ENCODE measurements around the gene URB1.
A peak's percentile ranks its signal among the peaks of the same experiment; 100 is the strongest.
"Not testable (repeated sequence)": the region's sequence is repeated elsewhere in the genome, so short reads cannot be mapped to it uniquely, and the experiment has no call there.

URB1 gene

GRCh38 chr21:32377506-32377905 lies 15.3 kb downstream of the URB1 start:
- Mint-ChIP-seq H3K4me1 (ENCODE audit: low read depth in 2 of 2) (peaks cover 3 to 5% of the 10 kb centered on the region in 2 donors), H3K27ac (no peak overlapping the region), H3K4me3 (no peak overlapping the region), H3K9me3 (no peaks in the 10 kb centered on the region), H3K27me3 (no peaks in the 10 kb centered on the region), H3K36me3 (ENCODE audit: insufficient read depth) (peaks cover 40% of the 10 kb centered on the region)
- ATAC-seq (replicated peaks) (no peak), DNase-seq (no peak)

DNA sequence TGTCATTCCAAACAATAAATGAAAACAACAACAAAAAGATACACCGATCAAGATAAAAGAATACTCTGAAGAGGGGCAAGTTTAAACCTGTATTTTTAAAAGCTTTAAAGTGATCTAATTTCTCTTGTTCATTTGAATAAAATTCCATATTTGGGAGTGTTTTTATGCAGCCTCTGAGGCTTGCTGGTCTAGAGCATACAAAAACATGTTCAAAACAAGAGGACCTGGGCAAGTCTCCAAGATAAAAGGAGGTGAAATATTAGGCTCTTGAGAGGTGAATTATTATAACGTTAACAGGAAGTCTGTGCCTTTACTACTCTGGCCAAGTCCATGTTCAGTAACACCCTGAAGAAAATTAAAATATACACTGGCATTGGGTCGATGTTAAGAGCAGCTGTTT lies 20.1 kb downstream of the URB1 start:
- Mint-ChIP-seq H3K4me3 (no peak overlapping the region), H3K36me3 (ENCODE audit: insufficient read depth) (peaks cover 50% of the 10 kb centered on the region), H3K9me3 (no peaks in the 10 kb centered on the region), H3K27me3 (no peaks in the 10 kb centered on the region), H3K27ac (peak overlapping the region in 1 of 2 donors; percentile 71), H3K4me1 (ENCODE audit: low read depth in 2 of 2) (no peaks in the 10 kb centered on the region)
- ATAC-seq (replicated peaks) (no peak), DNase-seq (no peak)

GRCh38 chr21:32371913-32372314 lies 20.9 kb downstream of the URB1 start:
- Mint-ChIP-seq H3K36me3 (ENCODE audit: insufficient read depth) (peaks cover 52% of the 10 kb centered on the region), H3K9me3 (no peaks in the 10 kb centered on the region), H3K4me1 (ENCODE audit: low read depth in 2 of 2) (no peaks in the 10 kb centered on the region), H3K27me3 (no peaks in the 10 kb centered on the region), H3K4me3 (no peak overlapping the region), H3K27ac (peak overlapping the region; percentile 65 to 71)
- no peak for ATAC-seq (replicated peaks)
- DNase-seq: no peak

DNA sequence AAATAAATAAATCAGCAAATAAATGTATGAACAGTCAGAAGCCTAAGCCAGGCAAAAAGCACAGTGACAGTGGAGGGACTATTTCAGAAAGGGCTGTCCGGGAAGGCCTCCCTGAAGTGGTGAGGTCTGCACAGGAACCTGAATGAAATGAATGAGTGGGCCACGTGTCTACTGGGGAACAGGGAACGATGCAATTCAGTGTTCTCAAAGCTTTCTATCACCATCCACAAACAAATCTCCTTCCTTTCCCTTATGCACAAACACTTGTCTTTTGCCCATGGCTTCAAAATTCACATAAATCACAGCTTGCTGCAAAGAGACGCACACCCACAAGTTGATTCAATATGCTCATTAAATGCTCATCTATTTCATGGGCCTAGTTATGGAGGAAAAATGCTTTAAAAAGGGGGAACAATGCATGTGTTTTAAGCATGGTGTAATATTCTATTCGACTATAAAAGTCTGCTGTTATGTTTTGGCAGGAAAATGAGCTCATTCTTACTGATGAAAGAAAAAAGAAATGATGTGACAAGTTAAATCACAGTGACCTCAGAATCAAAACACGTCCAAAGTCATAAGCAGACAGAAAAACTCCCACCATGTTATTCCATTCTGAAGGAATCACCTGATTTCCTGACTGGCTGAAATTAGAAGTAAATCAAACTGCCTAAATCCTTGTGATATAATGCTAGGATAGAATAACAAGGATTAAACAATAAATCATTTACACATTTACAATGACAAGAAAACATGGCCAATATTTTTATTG lies 21.6 kb downstream of the URB1 start:
- no peaks in the 10 kb centered on the region for H3K27me3 Mint-ChIP-seq
- no peak overlapping the region for H3K27ac Mint-ChIP-seq

DNA sequence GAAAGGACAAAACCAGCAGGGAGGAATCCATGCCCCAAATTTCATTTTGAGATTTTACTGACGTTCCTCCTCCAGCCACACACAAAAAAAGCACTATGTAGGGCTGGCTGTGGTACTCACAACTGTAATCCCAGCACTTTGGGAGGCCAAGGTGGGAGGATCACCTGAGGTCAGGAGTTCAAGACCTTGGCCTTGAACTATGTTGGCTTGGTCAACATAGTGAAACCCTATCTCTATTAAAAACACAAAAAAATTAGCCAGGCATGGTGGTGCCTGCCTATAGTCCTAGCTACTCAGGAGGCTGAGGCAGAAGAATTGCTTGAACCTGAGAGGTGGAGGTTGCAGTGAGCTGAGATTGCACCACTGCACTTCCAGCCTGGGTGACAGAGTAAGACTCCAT lies 23.9 kb downstream of the URB1 start:
- H3K27me3 Mint-ChIP-seq; H3K9me3 Mint-ChIP-seq; DNase-seq; H3K4me3 Mint-ChIP-seq; H3K27ac Mint-ChIP-seq; ATAC-seq (replicated peaks); H3K4me1 Mint-ChIP-seq (ENCODE audit: low read depth in 2 of 2): not testable (repeated sequence)
- H3K36me3 Mint-ChIP-seq (ENCODE audit: insufficient read depth): peaks cover 66% of the 10 kb centered on the region

More for the DNA sequence above, 21.6 kb downstream of the URB1 start:
- no peak overlapping the region for H3K4me3 Mint-ChIP-seq
- DNase-seq (no peak), ATAC-seq (replicated peaks) (no peak)
- H3K9me3 Mint-ChIP-seq: no peaks in the 10 kb centered on the region
- H3K36me3 Mint-ChIP-seq (ENCODE audit: insufficient read depth): peaks cover 59% of the 10 kb centered on the region
- no peaks in the 10 kb centered on the region for H3K4me1 Mint-ChIP-seq (ENCODE audit: low read depth in 2 of 2)

DNA sequence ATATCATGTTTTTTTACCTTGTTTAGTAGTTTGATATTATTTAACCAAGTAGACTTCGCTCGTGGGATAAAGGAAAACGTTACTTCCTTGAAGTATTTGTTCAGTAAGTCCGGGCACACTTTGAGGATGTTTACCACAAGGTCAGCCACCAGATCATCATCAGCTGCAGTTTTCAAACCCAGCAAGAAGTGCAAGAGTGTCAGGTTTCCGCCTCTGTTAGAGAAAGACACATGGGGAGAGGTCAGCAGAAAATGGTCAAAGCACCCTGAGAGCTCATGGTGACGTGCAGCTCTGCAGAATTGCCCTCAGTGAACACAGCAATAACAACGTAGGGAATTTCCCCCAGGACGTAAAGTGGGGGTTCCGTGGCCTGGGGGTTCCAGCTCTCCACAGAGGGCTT lies 24.4 kb downstream of the URB1 start:
- H3K36me3 Mint-ChIP-seq (ENCODE audit: insufficient read depth): peaks cover 71% of the 10 kb centered on the region
- no peak overlapping the region for H3K27ac Mint-ChIP-seq
- no peaks in the 10 kb centered on the region for H3K27me3 Mint-ChIP-seq
- H3K9me3 Mint-ChIP-seq: no peaks in the 10 kb centered on the region
- ATAC-seq (replicated peaks) (no peak), DNase-seq (no peak)
- peaks cover 0 to 3% of the 10 kb centered on the region in 2 donors for H3K4me1 Mint-ChIP-seq (ENCODE audit: low read depth in 2 of 2)
- H3K4me3 Mint-ChIP-seq: no peak overlapping the region

GRCh38 chr21:32367158-32367557 lies 25.7 kb downstream of the URB1 start:
- no peak for ATAC-seq (replicated peaks)
- Mint-ChIP-seq H3K27ac (no peak overlapping the region), H3K9me3 (no peaks in the 10 kb centered on the region), H3K36me3 (ENCODE audit: insufficient read depth) (peaks cover 67% of the 10 kb centered on the region), H3K4me3 (no peak overlapping the region), H3K27me3 (no peaks in the 10 kb centered on the region), H3K4me1 (ENCODE audit: low read depth in 2 of 2) (peaks cover 0 to 3% of the 10 kb centered on the region in 2 donors)
- no peak for DNase-seq

GRCh38 chr21:32366191-32366590 lies 26.6 kb downstream of the URB1 start:
- DNase-seq (no peak), ATAC-seq (replicated peaks) (no peak)
- no peak overlapping the region for H3K27ac Mint-ChIP-seq
- H3K4me1 Mint-ChIP-seq (ENCODE audit: low read depth in 2 of 2): peaks cover 0 to 3% of the 10 kb centered on the region in 2 donors
- H3K27me3 Mint-ChIP-seq: no peaks in the 10 kb centered on the region
- peaks cover 66% of the 10 kb centered on the region for H3K36me3 Mint-ChIP-seq (ENCODE audit: insufficient read depth)
- H3K9me3 Mint-ChIP-seq: no peaks in the 10 kb centered on the region
- no peak overlapping the region for H3K4me3 Mint-ChIP-seq

- Mint-ChIP-seq H3K4me3 (no peak overlapping the region), H3K4me1 (ENCODE audit: low read depth in 2 of 2) (peaks cover 0 to 3% of the 10 kb centered on the region in 2 donors), H3K27ac (no peak overlapping the region), H3K9me3 (no peaks in the 10 kb centered on the region), H3K36me3 (ENCODE audit: insufficient read depth) (peaks cover 75% of the 10 kb centered on the region), H3K27me3 (no peaks in the 10 kb centered on the region)
- DNase-seq (no peak), ATAC-seq (replicated peaks) (no peak)
Measured at GRCh38 chr21:32364796-32365195, 28.0 kb downstream of the URB1 start.

DNA sequence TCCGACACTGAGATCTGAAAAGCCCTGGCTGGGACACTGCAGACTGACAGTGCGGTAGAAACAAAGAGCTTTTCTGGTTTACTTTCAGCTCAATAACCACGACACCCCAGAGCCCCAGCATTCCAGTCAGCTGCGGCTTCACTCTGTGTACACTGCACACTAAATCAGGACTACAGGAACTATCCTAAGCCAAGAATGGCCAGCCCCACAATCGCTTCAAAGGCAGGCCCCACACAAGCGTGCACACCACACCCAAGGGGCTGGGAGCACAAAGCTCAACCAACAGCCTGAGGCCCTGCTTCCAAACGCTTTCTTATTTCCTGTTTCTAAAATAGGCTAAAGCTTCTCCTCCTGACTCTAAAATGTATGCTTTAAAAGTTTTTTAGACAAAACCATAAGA lies 28.4 kb downstream of the URB1 start:
- DNase-seq: no peak
- H3K36me3 Mint-ChIP-seq (ENCODE audit: insufficient read depth): peaks cover 72% of the 10 kb centered on the region
- no peak overlapping the region for H3K27ac Mint-ChIP-seq
- ATAC-seq (replicated peaks): no peak
- H3K27me3 Mint-ChIP-seq: no peaks in the 10 kb centered on the region
- H3K4me1 Mint-ChIP-seq (ENCODE audit: low read depth in 2 of 2): peaks cover 0 to 3% of the 10 kb centered on the region in 2 donors
- no peak overlapping the region for H3K4me3 Mint-ChIP-seq
- H3K9me3 Mint-ChIP-seq: no peaks in the 10 kb centered on the region

- peaks cover 57% of the 10 kb centered on the region for H3K36me3 Mint-ChIP-seq (ENCODE audit: insufficient read depth)
- H3K27me3 Mint-ChIP-seq: no peaks in the 10 kb centered on the region
- no peak overlapping the region for H3K4me3 Mint-ChIP-seq
- H3K9me3 Mint-ChIP-seq: no peaks in the 10 kb centered on the region
- H3K4me1 Mint-ChIP-seq (ENCODE audit: low read depth in 2 of 2): peaks cover 0 to 3% of the 10 kb centered on the region in 2 donors
- no peak for ATAC-seq (replicated peaks)
- no peak for DNase-seq
- H3K27ac Mint-ChIP-seq: peak overlapping the region; percentile 66 to 78
Measured at GRCh38 chr21:32360401-32360975, 32.3 kb downstream of the URB1 start.

DNA sequence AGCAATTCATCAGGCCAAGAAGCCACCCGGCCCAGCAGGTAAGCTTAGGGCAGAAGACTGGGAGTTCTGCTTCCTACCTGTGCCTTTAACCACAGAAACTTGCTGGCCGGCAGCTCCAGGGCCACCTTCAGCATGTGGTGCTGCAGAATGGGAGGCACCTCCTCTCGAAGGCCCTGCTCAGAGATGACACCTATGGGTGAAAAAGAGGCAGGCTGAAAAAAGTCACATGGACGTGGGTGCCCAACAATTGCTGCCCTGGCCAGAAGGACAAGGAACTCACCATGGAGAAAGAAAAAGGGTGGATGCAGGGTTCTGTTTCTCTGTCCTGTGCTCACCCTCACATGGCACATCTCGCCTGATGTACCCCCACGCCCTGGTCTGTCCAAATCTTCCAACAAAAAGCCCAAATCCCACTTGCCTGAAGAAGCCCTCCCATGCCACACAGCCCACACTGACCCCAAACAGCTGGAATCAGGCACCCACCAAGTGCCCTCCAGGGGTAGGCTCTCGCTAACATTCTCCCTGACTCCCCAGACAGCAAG lies 33.0 kb downstream of the URB1 start:
- DNase-seq (no peak), ATAC-seq (replicated peaks) (no peak)
- peak overlapping the region in 1 of 2 donors; percentile 66 for H3K27ac Mint-ChIP-seq
- H3K27me3 Mint-ChIP-seq: no peaks in the 10 kb centered on the region
- no peaks in the 10 kb centered on the region for H3K9me3 Mint-ChIP-seq
- peaks cover 56% of the 10 kb centered on the region for H3K36me3 Mint-ChIP-seq (ENCODE audit: insufficient read depth)
- H3K4me3 Mint-ChIP-seq: no peak overlapping the region
- H3K4me1 Mint-ChIP-seq (ENCODE audit: low read depth in 2 of 2): peaks cover 0 to 3% of the 10 kb centered on the region in 2 donors

- Mint-ChIP-seq H3K27me3 (no peaks in the 10 kb centered on the region), H3K36me3 (ENCODE audit: insufficient read depth) (peaks cover 40% of the 10 kb centered on the region), H3K4me3 (no peak overlapping the region), H3K27ac (no peak overlapping the region), H3K4me1 (ENCODE audit: low read depth in 2 of 2) (no peaks in the 10 kb centered on the region), H3K9me3 (no peaks in the 10 kb centered on the region)
- DNase-seq (no peak), ATAC-seq (replicated peaks) (no peak)
Measured at GRCh38 chr21:32356874-32357395, 35.9 kb downstream of the URB1 start.

All from effector memory CD8-positive, alpha-beta T cell (primary cell).